ENCODE measurements around the gene PLXNA3.

DNA sequence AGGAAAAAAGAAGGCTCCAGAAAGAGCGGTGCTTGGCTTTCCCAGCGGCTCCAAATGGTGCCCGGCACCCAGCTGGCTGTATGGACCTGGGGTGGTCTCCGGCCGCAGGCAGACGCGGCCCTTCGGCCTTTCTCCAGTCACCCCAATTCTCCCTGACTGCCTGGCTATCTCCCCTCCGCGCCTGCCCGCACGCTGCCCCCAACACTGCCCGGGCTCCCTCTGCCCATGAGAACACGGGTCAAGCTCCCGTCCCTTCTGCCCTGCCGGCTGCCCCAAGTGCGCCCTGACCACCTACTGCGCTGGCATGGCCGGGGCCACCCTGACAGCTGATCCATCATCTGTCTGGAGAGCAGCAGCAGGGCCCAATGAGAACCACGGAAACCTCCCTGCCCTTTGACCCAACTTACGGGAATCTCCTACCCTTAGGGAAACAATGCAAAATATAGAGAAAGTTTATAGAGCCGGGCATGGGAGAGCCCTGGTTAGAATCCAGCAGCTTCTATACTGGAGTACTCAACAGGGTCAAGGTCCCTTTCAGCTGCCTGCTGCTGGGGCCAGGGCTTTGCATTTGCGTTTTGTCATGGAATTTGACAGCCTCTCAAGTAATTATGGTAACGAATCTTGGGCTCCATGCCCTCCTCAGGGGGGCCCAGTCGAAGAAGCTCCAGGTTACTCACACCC lies 59.2 kb downstream of the PLXNA3 start:
- TF ChIP-seq EZH2 (IDR thresholded peaks at IDR 0.05) (no peak), POLR2AphosphoS5 (IDR thresholded peaks at IDR 0.05; ENCODE audit: borderline replicate concordance, low read depth, low read length) (no peak)

Data from SK-N-MC (cell line).